ENCODE measurements around the gene ITPR1.

GRCh38 chr3:4768021-4768420 lies 274.9 kb downstream of the ITPR1 start:
- no peak for TF ChIP-seq CTCF (conservative IDR thresholded peaks at IDR 0.05; ENCODE audit: low read length)
- no peak for TF ChIP-seq EZH2phosphoT487 (IDR thresholded peaks at IDR 0.05; ENCODE audit: borderline replicate concordance, low read depth, low read length)
